HG02970 (cell line): ENCODE measurements around the gene SLC38A1.

Source experiments
- ATAC-seq: cut with Tn5 transposase; IDR thresholded peaks from one replicate; pipeline ENCODE4 v1.9.1; 2021; ENCODE audit warnings: mild to moderate bottlenecking, moderate library complexity, moderate number of reproducible peaks; ENCODE audit not compliant: unreplicated experiment, low FRiP score

The SLC38A1 gene

GRCh38 chr12:46237371-46238045 is 31.3 kb downstream of the SLC38A1 start:
- no peak for ATAC-seq

DNA sequence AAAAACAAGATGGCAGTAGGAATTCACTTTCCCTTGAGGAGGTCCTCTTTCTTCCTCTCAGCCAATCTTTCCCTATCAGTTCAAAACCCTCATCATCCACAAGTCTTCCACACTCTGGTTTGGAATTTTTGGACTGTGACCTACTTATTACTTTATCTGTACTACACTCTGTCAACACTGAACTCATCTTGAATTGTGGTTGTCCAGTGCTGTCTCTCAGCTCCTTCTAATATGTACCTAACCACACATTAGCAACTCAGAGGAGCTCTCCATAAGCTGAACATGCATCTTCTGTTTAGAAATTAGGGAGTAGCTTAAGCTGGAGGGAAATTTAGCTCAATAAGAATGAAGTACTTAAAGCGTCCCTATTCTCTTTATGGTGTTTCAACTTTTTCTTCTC is 34.8 kb downstream of the SLC38A1 start:
- no peak for ATAC-seq

DNA sequence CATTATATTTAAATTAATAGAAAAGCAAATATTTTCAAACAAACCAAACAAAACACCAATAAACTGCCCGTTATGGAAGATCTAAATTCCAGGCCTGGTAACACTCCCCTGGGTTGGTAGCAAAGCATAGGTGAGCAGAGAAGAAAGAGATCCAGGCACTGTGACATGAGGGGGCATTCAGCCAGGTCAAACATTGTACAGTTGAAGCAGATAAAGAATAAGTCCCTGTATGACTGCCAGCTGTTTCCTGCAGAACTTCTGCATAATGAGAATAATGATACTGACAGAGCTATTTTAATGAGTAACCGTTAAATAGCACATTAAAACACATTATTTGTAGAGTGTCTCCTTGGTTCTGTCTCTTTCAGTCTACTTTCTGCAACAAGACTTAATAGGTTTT is 35.4 kb downstream of the SLC38A1 start:
- no peak for ATAC-seq

DNA sequence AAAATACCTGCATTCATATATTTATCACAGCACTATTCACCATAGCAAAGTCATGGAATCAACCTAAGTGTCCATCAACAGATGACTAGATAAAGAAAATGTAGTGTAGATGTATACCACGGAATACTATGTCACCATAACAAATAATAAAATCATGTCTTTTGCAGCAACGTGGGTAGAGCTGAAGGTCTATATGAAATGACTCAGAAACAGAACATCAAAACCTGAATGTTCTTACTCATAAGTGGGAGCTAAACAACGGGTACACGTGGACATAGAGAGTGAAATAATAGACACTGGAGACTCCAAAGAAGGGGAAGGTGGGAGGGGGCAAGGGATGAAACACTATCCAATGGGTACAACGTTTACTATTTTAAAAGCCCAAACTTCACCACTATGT is 37.9 kb downstream of the SLC38A1 start:
- no peak for ATAC-seq

DNA sequence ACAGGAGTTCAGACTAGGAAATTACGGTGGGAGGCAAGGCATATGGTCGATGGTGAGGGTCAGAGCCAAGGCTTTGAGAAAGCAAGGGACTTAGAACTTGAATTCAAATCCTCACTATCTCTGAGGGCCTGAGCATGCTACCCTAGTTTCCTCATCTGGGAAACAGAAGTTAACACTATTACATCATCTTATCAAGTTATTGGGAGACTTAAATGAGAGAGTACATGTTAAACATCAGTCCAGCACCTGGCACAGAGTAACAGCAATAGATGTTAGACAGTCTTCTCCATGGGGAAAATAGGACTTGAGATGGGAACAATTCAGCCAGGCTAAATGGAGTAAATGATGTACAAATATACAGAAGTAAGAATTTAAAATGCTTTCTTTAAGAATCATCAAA is 38.5 kb downstream of the SLC38A1 start:
- no peak for ATAC-seq

GRCh38 chr12:46227616-46228015 is 41.2 kb downstream of the SLC38A1 start:
- ATAC-seq, result no peak

GRCh38 chr12:46224386-46224785 is 44.5 kb downstream of the SLC38A1 start:
- no peak for ATAC-seq

GRCh38 chr12:46223047-46223446 is 45.8 kb downstream of the SLC38A1 start:
- ATAC-seq, result no peak

DNA sequence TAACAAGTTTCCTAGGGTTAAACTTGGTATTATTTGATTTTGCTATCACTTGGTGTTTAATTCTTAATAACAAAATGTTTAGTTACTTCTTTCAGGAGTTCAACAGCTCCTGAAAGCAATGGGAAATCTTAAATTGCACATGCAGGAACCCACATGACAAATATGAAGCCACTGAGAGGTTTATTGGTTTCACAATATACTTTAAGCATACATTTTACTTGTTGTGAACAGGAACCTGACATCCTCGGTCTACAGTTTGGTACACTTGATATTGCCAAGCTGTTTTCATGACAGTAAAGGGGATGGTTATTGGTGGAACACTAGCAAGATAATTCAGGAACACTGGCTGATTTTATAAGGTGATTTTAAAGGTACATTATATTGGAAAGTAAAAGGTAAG is 46.2 kb downstream of the SLC38A1 start:
- ATAC-seq, result no peak

DNA sequence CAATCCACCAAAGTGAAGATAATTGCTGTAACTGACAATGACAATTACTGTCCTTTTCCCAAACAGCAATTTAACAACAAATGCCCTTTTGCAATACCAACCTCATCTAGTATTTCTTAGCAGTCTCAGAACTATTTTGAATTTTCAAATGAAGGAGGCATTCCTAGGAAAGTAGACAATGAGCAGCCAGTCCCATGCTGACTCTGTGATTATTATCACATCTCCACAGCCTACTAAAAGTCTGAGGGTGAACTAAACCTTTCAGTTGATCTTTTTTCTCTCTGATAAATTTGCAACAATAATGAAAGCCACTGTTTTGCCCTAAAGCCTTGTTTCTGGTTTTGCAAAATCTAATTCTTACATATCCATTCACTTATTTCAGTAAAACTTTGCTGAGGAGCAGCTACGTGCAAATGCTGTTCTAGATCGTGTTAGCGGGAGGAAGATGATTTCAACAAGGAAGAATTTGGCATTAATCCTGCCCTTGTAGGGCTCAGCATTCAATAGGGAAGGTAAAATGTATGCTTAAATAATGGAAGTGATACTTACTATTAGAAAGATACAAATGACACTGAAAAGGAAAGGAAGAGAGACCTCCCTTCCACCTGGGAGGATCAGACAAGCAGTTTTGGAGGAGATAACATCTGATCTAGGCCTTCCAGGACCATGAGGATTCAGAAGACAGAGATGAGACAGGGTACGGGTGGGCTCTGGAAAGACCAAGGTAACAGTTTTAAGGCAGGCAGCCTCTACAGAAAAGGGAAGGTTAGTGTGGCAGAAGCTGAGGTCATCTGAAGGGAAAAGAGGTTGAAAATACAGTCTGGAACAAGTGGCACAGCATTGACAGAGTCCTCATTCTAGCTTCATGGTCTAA is 47.4 kb downstream of the SLC38A1 start:
- no peak for ATAC-seq

GRCh38 chr12:46219877-46220655 is 48.8 kb downstream of the SLC38A1 start:
- ATAC-seq, result no peak

GRCh38 chr12:46219132-46219876 is 49.5 kb downstream of the SLC38A1 start:
- ATAC-seq, result no peak

DNA sequence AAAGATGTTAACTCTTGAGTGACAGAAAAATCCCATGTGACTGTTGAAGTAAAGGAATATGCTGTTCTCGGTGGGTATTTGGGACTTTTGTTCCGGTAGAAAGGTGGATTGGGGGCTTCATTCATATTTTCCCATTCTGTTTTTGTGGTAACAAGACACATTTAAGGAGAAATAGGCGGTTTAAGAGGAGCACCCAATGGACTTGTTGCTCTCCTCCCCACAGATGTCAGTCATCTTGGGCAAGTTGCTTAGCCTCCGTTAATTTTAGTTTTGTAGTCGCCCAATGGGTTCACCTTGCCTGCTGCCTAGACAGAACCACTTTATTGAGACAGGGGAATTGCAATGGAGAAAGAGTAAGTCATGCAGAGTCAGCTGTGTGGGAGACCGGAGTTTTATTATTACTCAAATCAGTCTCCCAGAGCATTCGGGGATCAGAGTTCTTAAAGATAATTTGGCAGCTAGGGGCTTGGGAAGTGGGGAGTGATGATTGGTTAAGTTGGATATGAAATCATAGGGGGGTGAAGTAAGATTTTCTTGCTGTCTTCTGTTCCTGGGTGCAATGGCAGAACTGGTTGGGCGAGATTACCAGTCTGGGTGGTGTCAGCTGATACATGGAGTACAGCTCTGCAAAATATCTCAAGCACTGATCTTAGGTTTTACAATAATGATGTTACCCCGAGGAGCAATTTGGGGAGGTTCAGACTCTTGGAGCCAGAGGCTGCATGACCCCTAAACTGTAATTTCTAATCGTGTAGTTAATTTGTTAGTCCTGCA is 50.3 kb downstream of the SLC38A1 start:
- ATAC-seq, result no peak

DNA sequence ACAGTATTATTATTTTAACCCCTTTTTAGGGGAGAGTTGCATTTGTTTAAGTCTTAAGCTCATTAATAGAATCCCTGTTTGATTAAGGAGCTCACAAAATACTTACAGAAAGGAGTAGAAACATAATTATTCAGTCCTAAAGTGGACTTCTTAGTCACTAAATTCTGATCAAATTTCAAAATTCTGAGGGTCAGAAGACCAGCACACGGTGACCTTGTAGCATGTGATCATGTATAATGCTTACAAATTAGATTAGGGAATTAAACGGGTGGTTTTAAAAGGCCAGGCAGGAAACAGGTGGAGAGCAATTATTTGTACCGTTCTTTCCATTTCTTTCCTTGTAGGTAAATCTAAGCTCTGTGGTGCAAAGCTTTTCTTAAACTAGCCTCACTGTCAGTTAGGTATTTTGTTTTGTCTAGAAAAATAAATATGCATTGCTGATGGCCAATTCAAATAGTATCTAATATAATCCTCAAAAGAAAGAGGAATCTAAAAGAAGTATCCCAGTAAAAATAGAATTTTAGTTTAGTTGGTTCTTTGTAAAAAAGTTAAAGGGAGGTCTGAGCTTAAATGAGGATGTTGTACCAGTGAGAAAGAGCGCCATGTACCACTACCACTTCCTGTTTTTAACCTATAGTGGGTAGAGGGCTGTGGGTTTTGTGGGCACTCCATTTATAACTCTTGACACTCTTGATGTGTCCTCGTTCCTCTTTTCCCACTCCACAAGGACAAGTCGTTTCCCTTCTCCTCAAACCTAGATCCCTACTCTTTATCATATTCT is 51.1 kb downstream of the SLC38A1 start:
- peak; percentile 59 for ATAC-seq

DNA sequence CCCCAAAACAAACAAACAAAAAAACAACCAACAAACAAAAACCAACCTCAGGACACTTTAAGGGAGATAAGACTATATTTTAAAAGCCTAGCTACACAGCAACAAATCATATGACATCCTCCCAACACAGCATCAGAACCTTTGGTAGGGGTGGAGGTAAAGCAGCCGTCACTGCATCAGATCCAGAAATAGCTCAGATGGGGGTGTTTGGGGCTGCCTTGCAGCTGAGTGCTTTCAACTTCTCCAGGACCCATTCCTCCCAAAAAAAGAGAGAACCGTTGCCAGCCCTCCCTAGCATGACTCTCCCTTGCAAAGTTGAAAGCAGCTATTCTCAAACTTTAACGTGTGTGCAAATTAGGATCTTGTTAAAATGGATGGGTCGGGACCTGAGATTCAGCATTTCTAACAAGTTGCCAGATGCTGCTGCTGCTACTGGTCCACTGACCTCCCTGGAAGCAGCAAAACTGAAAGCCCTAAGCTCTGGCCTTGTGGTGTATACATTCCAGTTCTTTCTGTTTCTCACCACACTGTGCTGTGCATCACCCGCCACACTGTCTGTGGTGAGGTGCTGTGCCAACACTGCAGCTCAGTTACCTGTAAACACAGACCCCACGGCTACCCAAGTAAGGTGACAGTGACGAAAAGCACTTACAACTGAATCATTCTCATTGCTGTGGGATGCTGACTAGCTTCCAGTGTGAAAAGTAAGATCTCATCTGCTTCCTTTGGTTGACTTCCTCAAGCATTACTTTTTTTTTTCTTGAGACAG is 54.0 kb downstream of the SLC38A1 start:
- peak; percentile 31 for ATAC-seq

- ATAC-seq, result no peak
These were observed 56.5 kb downstream of the SLC38A1 start for GRCh38 chr12:46212108-46212982.

GRCh38 chr12:46210873-46211439 is 57.9 kb downstream of the SLC38A1 start:
- no peak for ATAC-seq
